Measurements from ENCODE around the gene BRI3BP. TPM values are rescaled to one million over a fixed set of nuclear protein-coding genes. Genes with fewer than 3 reads are reported as not detected.

Gene BRI3BP
- total RNA-seq, 1 experiment from 2014 or later = 31.9 TPM

GRCh38 chr12:125018356-125018755 is 24.9 kb downstream of the BRI3BP start:
- no peaks in the 10 kb centered on the region for H3K9me3 ChIP-seq (ENCODE audit: low read length)
- BruUV-seq (replicated peaks) = no TSS peak

GRCh38 chr12:125021096-125021495 is 27.7 kb downstream of the BRI3BP start:
- no peak for TF ChIP-seq EZH2 (IDR thresholded peaks at IDR 0.05; ENCODE audit: low read length, unreplicated experiment)
- TF ChIP-seq EZH2phosphoT487 (IDR thresholded peaks at IDR 0.05; ENCODE audit: borderline replicate concordance, low read length) = no peak
- no peak for TF ChIP-seq CTCF (conservative IDR thresholded peaks at IDR 0.05; ENCODE audit: low read depth, low read length)
- H3K4me3 ChIP-seq (ENCODE audit: low read length) = no peak overlapping the region

More at GRCh38 chr12:125018356-125018755, 24.9 kb downstream of the BRI3BP start:
- POLR2A ChIA-PET (ENCODE audit: unreplicated experiment) = no interaction called here
- no peak overlapping the region for H2AFZ ChIP-seq (ENCODE audit: low read length)
- no peaks in the 10 kb centered on the region for H3K4me1 ChIP-seq (ENCODE audit: insufficient read depth, low read length)
- H3K4me2 ChIP-seq (ENCODE audit: low read length) = no peak overlapping the region
- no peak for TF ChIP-seq EZH2 (IDR thresholded peaks at IDR 0.05; ENCODE audit: low read length, unreplicated experiment)
- no peak for TF ChIP-seq EZH2phosphoT487 (IDR thresholded peaks at IDR 0.05; ENCODE audit: borderline replicate concordance, low read length)
- TF ChIP-seq CTCF (conservative IDR thresholded peaks at IDR 0.05; ENCODE audit: low read depth, low read length) = no peak
- H3K27me3 ChIP-seq (ENCODE audit: low read length) = no peaks in the 10 kb centered on the region
- CTCF ChIA-PET = no interaction called here
- no peaks in the 10 kb centered on the region for H3K9me2 ChIP-seq (replicated peaks; ENCODE audit: low read length)
- no peak for DNase-seq
- no peaks in the 10 kb centered on the region for H3K79me2 ChIP-seq (ENCODE audit: low read length)
- H3K27ac ChIP-seq (ENCODE audit: low read length) = no peak overlapping the region
- no peak overlapping the region for H3K4me3 ChIP-seq (ENCODE audit: low read length)
- H3K36me3 ChIP-seq (ENCODE audit: low read depth, low read length) = peaks cover 20% of the 10 kb centered on the region
- H3K9ac ChIP-seq (ENCODE audit: low read length) = no peak overlapping the region
- H3F3A ChIP-seq (ENCODE audit: low read length, unreplicated experiment) = no peaks in the 10 kb centered on the region
- no peaks in the 10 kb centered on the region for H4K20me1 ChIP-seq (ENCODE audit: low read length)
- ATAC-seq = no peak
- intact Hi-C loops (cut with micrococcal nuclease) = no loop called here

GRCh38 chr12:125021771-125022170 is 28.3 kb downstream of the BRI3BP start:
- no peak overlapping the region for H3K4me3 ChIP-seq (ENCODE audit: low read length)
- CTCF ChIA-PET = no interaction called here
- no peaks in the 10 kb centered on the region for H3F3A ChIP-seq (ENCODE audit: low read length, unreplicated experiment)
- no peaks in the 10 kb centered on the region for H3K79me2 ChIP-seq (ENCODE audit: low read length)
- H4K20me1 ChIP-seq (ENCODE audit: low read length) = no peaks in the 10 kb centered on the region
- TF ChIP-seq EZH2 (IDR thresholded peaks at IDR 0.05; ENCODE audit: low read length, unreplicated experiment) (no peak), EZH2phosphoT487 (IDR thresholded peaks at IDR 0.05; ENCODE audit: borderline replicate concordance, low read length) (no peak), CTCF (conservative IDR thresholded peaks at IDR 0.05; ENCODE audit: low read depth, low read length) (no peak)
- intact Hi-C loops (cut with micrococcal nuclease) = no loop called here
- DNase-seq (no peak), ATAC-seq (no peak)
- no TSS peak for BruUV-seq (replicated peaks)
- no peak overlapping the region for H2AFZ ChIP-seq (ENCODE audit: low read length)
- H3K4me2 ChIP-seq (ENCODE audit: low read length) = no peak overlapping the region
- H3K9me3 ChIP-seq (ENCODE audit: low read length) = no peaks in the 10 kb centered on the region
- no peaks in the 10 kb centered on the region for H3K27me3 ChIP-seq (ENCODE audit: low read length)
- no peaks in the 10 kb centered on the region for H3K9me2 ChIP-seq (replicated peaks; ENCODE audit: low read length)
- no peak overlapping the region for H3K27ac ChIP-seq (ENCODE audit: low read length)
- H3K4me1 ChIP-seq (ENCODE audit: insufficient read depth, low read length) = no peaks in the 10 kb centered on the region
- POLR2A ChIA-PET (ENCODE audit: unreplicated experiment) = no interaction called here
- peaks cover 6% of the 10 kb centered on the region; the same call in 1 of the 2 replicates for H3K36me3 ChIP-seq (ENCODE audit: low read depth, low read length)
- no peak overlapping the region for H3K9ac ChIP-seq (ENCODE audit: low read length)

More at GRCh38 chr12:125021096-125021495, 27.7 kb downstream of the BRI3BP start:
- no peak overlapping the region for H3K4me2 ChIP-seq (ENCODE audit: low read length)
- H3K79me2 ChIP-seq (ENCODE audit: low read length) = no peaks in the 10 kb centered on the region
- no peaks in the 10 kb centered on the region for H3K9me3 ChIP-seq (ENCODE audit: low read length)
- H3K36me3 ChIP-seq (ENCODE audit: low read depth, low read length) = peaks cover 6% of the 10 kb centered on the region; the same call in 1 of the 2 replicates
- H3K4me1 ChIP-seq (ENCODE audit: insufficient read depth, low read length) = no peaks in the 10 kb centered on the region
- no peaks in the 10 kb centered on the region for H3K9me2 ChIP-seq (replicated peaks; ENCODE audit: low read length)
- no peak overlapping the region for H3K9ac ChIP-seq (ENCODE audit: low read length)
- POLR2A ChIA-PET (ENCODE audit: unreplicated experiment) = no interaction called here
- ATAC-seq = no peak
- BruUV-seq (replicated peaks) = no TSS peak
- no peaks in the 10 kb centered on the region for H4K20me1 ChIP-seq (ENCODE audit: low read length)
- no peaks in the 10 kb centered on the region for H3K27me3 ChIP-seq (ENCODE audit: low read length)
- intact Hi-C loops (cut with micrococcal nuclease) = no loop called here
- CTCF ChIA-PET = no interaction called here
- H3F3A ChIP-seq (ENCODE audit: low read length, unreplicated experiment) = no peaks in the 10 kb centered on the region
- H2AFZ ChIP-seq (ENCODE audit: low read length) = no peak overlapping the region
- H3K27ac ChIP-seq (ENCODE audit: low read length) = no peak overlapping the region
- no peak for DNase-seq
